Heart left ventricle (tissue), 13 donors: ENCODE results near the gene GLI2.

Source experiments
- CTCF ChIP-seq, 12 donors: fragments of 200-600 bp; sonication (generic) in 4 of 12; IDR thresholded peaks; one replicate each; pipeline versions ENCODE4 v1.5.0 to v1.8.0; 2018 to 2022; ENCODE audit warnings: antibody characterized with exemption in 12 of 12, mild to moderate bottlenecking in 5 of 12
- POLR2A ChIP-seq, 2 donors: fragments of 450-650 bp; IDR thresholded peaks; one replicate each; pipeline ENCODE4 v1.6.1; 2017; ENCODE audit warnings: antibody characterized with exemption in 2 of 2, mild to moderate bottlenecking in 2 of 2, moderate library complexity in 2 of 2
- donor health status: ischemic (EF 13 %, LVEDD 7.1; RV severe dilation, severe dysfunction).
- donor health status: DM: no; HTN: yes; CAD: no.
- donor health status: DM: no; HTN: no; CAD: no.
- donor health status: ischemic (EF 25% LVEDD 6.9; RV normal size, moderate dysfunction).
- donor health status: ischemic (EF 25% LVEDD 5.7; RV mildly dilated, moderate dysfunction).
- donor health status: ischemic (EF 35%, LVEDD 5.7; RV mildly dilated, moderate dysfunction).
- donor health status: nonischemic (EF 11% LVEDD 7.7; RV severe dilation, severe dysfunction).
- donor health status: DM: yes; HTN: yes; CAD: no.
- donor health status: PGD.
- donor health status: ischemic (EF 29% LVEDD 5.4; RV normal size, mild dysfunction).
- donor health status: nonischemic (EF 23%, LVEDD 6.1; RV moderate dilation, normal function).

- TF ChIP-seq POLR2A (IDR thresholded peaks at IDR 0.05) (no peak), CTCF (IDR thresholded peaks at IDR 0.05) (no peak)
These were observed 27.9 kb upstream of the GLI2 start for GRCh38 chr2:120707816-120708215.
